NCI-H524 treated with DMSO at 0.1 percent for 48 hours (cell line): Measurements from ENCODE around the gene C5.

Experiments
- DNase-seq: peaks from one replicate; lab custom pipeline; 2025; lab: John Stamatoyannopoulos, UW

C5 gene

DNA sequence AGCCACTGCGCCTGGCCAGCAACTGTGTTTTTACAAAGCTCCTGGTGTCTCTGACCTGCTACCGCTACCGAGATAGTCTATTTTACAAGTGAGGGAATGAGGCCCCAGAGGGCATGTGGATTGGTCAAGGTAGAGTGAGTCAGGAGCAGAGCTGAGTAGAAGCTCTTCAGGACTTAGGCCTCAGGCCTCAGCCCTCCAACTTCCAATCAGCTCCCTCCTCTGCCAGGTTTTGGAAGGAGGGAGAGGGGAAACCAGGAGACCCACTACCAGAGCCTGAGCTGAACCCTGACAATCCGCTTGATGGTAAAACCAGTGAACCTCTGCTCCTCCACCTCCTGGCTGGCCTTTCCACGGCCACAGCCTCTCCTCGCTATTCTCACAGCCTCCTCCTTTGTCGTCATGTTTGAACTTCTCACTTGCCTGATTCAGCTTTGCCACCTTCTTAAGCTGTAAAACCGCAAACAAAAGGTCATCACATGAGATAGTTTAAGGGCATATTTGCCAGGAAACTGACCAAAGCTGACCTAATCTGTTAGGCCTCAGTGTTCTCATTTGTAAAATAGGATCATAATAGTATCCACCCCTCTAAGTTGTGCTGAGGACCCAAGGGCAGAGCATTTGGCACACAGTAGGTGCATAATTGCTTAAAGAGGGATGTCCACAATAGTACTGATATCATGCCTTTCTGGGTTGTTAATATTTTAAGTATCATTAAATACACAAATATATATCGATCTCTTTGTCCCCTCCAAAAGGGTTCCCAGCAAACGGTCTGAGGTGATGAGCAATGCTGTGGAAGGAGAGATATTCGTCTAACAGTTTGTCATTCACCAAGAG, 125.2 kb downstream of the C5 start:
- DNase-seq = no peak

DNA sequence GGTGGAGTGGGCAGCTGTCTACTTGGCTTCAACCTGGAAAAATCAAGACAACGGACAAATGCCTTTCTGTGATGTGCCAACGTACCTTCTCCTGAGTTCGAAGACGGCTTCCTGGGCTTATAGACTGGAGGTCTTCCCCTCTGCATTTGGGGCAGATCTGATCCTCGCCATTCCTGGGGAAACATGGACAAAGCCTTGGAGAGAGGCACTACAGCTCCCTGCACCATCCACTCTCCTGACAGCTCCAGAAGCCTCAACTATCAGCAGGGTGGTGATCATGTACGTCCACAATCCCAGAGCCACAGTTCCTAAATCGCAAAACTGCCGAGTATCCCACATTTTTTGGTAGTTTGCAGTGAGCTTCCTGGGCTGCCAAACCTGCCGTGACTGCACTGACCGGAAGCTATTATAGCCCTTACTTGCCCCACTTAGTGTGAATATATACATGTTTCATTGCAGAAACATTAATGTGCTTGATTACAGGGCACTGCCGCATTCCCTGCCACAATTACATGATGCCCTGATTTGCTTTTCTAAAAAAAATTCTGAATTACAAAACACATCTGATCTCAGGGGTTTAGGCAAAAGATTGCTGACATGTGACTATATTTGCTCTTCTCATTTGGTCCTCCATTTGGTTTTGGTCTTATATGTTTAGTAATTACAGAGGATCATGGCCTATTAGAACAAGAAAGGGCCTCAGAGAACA, 126.3 kb downstream of the C5 start:
- DNase-seq = no peak

DNA sequence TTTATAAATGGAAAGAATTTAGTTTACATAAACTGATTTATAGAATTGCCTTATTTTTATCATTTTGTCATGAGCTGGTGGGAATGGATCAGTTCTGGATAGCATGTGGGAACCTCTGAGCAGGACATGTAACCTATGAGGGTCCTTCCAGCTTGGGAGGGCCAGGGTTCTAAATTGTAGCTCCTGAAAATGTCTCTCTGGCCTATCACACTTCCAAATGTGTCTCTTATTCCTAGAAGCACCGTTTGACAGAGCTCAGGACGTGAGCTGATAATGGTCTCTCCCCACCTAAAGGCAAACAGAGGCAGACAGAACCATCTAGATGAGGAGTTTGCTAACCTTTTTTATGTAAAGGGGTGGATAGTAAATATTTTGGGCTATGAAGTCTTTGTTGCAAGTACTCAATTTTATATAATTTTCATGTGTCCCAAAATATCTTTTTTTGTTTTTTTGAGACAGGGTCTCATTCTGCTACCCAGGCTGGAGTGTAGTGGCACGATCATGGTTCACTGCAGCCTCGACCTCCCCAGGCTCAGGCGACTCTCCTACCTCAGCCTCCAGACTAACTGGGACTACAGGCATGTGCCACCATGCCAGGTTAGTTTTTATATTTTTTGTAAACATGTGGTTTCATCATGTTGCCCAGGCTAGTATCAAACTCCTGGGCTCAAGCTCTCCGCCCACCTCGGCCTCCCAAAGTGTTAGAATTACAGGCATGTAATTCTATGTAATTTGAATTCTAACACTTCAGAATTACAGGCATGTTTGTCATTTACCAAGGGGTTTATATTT, 127.5 kb downstream of the C5 start:
- DNase-seq = no peak

GRCh38 chr9:120921661-120922181, 128.4 kb downstream of the C5 start:
- DNase-seq = no peak

- no peak for DNase-seq
Observed at GRCh38 chr9:120920806-120921178, 129.3 kb downstream of the C5 start.

- DNase-seq = peak; percentile 91
Observed at GRCh38 chr9:120919843-120920805, 130.0 kb downstream of the C5 start.

GRCh38 chr9:120918931-120919842, 130.9 kb downstream of the C5 start:
- DNase-seq = no peak

DNA sequence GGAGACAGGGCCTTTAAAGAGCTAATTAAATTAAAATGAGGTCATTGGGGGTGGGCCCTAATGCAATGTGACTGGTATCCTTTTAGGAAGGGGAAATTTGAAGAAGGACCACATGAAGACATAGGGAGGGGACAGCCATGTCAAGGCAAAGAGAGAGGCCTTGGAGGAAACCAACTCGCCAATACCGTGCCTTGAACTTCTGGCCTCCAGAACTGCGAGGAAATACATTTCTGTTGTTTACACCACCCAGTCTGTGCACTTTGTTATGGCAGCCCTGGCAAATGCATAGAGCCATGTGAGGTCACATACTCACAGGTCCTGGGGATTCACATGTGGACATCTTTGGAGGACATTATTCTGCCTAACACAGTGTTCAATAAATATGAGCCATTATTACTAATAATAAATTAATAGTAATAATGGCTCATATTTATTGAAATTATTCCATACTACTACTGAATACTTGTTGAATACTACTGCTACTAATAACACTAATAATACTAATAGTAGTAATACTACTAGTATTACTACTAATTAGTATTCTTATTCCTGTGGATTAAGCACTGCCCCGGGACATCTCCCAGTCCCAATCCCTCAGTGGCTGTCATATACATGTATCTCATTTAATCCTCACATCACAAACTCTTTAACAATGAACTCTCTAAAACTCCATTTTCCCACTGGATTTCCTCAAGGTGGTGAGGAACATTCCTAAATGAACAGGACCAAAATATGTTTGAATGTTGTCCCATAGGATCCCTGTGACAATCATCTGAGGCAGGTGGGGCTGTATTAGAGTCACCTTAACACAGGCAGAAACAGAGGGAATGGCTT, 131.9 kb downstream of the C5 start:
- no peak for DNase-seq

DNA sequence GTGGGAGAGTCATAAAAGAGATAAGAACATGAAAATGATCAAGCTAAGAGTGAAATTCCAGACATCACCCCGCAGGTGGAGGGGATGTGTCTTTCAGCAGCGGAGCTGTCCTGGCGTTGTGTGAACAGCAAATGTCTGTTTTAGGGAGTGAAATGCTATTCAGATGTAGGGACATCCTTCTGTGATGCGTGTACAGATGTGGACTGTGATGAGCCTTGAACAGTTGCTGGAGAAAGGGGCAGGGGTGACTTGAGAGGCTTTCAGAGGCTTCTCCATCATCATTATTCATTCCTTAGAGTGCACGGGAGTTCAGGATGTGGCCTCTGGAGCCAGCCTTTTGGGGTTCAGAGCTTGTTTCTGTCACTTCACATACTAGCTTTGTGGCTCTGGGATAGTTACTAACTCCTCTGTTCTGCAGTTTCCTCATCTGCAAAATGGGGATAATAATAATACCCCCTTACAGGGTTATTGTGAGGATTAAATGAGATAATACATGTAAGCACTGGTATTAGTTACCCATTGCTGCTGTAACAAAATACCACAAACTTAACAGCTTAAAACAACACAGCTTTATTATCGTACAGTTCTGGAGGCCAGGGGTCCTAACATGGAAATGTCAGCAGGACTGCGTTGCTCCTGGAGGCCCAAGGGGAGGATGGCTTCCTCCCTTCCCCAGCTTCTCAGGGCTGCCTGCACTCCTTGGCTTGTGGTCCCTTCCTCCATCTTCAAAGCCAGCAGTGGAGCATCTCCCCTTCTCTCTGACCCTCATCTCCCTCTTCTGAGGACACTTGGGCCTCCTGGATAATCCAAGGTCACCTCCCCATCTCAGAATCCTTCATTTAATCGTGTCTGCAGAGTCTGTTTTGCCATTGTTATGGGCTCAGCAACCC, 132.8 kb downstream of the C5 start:
- DNase-seq = no peak

GRCh38 chr9:120916588-120916987, 133.5 kb downstream of the C5 start:
- DNase-seq = peak; percentile 26

DNA sequence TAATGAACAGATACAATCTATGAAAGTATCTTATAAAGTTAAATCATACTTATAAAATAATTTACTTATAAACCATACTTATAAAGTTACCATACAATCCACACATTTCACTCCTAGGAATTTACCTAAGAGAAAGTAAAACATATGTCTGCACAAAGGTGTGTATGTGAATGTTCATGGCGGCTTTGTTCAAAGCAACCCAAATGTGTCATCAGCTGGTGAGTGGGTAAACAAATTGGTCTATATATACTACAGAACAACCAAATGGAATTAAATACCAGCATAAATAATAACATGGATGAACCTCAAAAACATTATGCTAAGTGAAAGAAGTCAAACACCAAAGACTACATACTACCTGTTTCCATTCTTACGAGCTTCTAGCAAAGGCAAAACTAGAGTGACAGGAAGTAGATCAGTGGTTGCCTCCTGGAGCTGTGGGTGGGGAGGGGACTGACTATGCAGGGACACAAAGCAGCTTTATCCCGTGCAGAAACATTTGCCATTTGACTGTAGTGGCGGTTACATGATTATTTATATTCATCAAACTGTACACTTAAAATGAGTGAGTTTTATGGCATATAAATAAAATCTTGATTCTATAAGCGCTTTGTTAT, 134.1 kb downstream of the C5 start:
- no peak for DNase-seq

GRCh38 chr9:120914953-120915352, 135.1 kb downstream of the C5 start:
- no peak for DNase-seq

DNA sequence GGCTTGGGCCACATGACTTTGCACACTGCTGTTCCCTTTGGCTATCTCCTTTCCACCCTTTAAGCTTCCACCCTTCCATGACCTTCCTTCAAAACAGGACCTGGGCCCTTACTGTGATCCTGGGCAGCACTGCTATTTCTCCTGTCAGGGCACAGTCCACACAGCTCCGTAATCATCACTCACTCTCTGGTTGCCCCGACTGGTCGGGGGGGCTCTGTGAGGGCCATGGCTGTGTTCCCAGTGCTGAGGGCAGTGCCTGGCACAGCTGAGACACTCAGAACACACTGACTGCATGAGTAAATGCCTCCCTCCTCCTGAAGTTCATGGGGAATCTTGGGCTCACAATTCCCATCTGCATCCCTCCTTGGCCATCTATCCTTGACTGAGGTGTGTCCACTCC, 135.7 kb downstream of the C5 start:
- no peak for DNase-seq

GRCh38 chr9:120913647-120914264, 136.3 kb downstream of the C5 start:
- no peak for DNase-seq

GRCh38 chr9:120912958-120913646, 137.0 kb downstream of the C5 start:
- no peak for DNase-seq

DNA sequence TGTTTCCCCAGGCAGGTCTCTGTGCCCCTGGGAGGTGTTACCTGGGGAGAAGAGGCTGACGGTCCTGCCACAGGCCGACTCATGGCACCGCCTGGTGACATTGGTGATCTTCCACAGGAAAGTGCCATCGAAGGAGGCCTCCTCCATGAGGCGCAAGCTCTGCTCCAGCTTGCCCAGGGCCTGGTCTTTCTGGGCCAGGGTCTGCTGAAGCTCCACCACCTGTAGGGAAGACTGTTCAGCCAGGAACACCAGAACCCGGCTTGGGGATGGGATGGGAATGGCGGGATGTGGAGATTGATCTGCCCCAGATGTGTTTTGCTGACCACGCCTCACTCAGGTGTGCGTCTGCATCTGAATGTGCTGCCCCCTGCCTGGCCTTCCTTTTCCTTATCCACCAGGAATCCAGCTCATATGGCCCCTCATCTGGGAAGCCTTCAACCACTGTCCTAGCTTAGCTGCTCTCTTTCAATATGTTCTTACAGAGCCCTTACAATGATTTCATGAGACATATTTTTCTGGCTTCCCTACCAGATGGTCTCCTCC, 138.7 kb downstream of the C5 start:
- DNase-seq = no peak
